IMR-90 (cell line): ENCODE data around the gene KIAA0232. TPM values are rescaled to one million over a fixed set of nuclear protein-coding genes. Genes with fewer than 3 reads are reported as not detected.

Source experiments
- ATAC-seq: fragments of 200-7000 bp; cut with Tn5 transposase; 2 replicates; pipeline ENCODE4 v1.9.1; 2020; ENCODE audit warnings: low read depth, mild to moderate bottlenecking, moderate library complexity
- BruUV-seq: library from RNA; stranded (reverse); fragments of 400-500 nt; replicated peaks from 2 replicates; lab custom pipeline; 2021; lab: Mats Ljungman, UMichigan
- CTCF ChIA-PET: fragments of 300-600 bp; formaldehyde crosslinking; extraction: SDS; loops from one replicate; lab custom pipeline; 2021; ENCODE audit warnings: antibody characterized with exemption; lab: Yijun Ruan, JAX
- POLR2A ChIA-PET: fragments of 300-600 bp; sonication (Branson Sonifier 250); formaldehyde crosslinking; loops from one replicate; lab custom pipeline; 2022; ENCODE audit warnings: antibody characterized with exemption; ENCODE audit not compliant: unreplicated experiment; lab: Charles Lee
- DNase-seq: peaks from one replicate; pipeline ENCODE4 v3.0.0; 2013
- H2AFZ ChIP-seq: replicated peaks from 2 replicates; pipeline ENCODE3; 2013; ENCODE audit warnings: low read length, mild to moderate bottlenecking; ENCODE audit not compliant: poor library complexity
- H2AK5ac ChIP-seq: 2 replicates; pipeline ENCODE4 v1.6.1; 2013; ENCODE audit warnings: low read depth, low read length, inconsistent platforms
- H2AK9ac ChIP-seq: replicated peaks from 2 replicates; pipeline ENCODE3; 2013; ENCODE audit warnings: mild to moderate bottlenecking, low read depth, low read length, moderate library complexity; ENCODE audit not compliant: poor library complexity
- H2BK120ac ChIP-seq: 2 replicates; pipeline ENCODE4 v1.6.1; 2013; ENCODE audit warnings: low read depth, low read length, inconsistent platforms
- H2BK15ac ChIP-seq: 3 replicates; pipeline ENCODE4 v1.6.1; 2013; ENCODE audit warnings: low read depth, low read length, inconsistent platforms
- H2BK20ac ChIP-seq: 2 replicates; pipeline ENCODE4 v1.6.1; 2013; ENCODE audit warnings: low read depth, mild to moderate bottlenecking, inconsistent platforms, low read length, moderate library complexity
- H2BK5ac ChIP-seq: 2 replicates; pipeline ENCODE4 v1.6.1; 2013; ENCODE audit warnings: mild to moderate bottlenecking, low read depth, low read length, inconsistent platforms; ENCODE audit not compliant: poor library complexity, severe bottlenecking
- H3K14ac ChIP-seq: replicated peaks from 2 replicates; pipeline ENCODE4 v1.6.1; 2013; ENCODE audit warnings: low read depth, low read length, inconsistent platforms
- H3K18ac ChIP-seq: 2 replicates; pipeline ENCODE4 v1.6.1; 2013; ENCODE audit warnings: low read depth, low read length, control low read depth
- H3K23ac ChIP-seq: 2 replicates; pipeline ENCODE4 v1.6.1; 2013; ENCODE audit warnings: low read depth, low read length, inconsistent platforms
- H3K27ac ChIP-seq: 2 replicates; pipeline ENCODE4 v1.5.1; 2013; ENCODE audit warnings: mild to moderate bottlenecking, control low read depth, low read length; ENCODE audit not compliant: insufficient read depth
- H3K27me3 ChIP-seq: 2 replicates; pipeline ENCODE4 v1.6.1; 2013; ENCODE audit warnings: low read length; ENCODE audit not compliant: control insufficient read depth, insufficient read depth
- H3K36me3 ChIP-seq: 2 replicates; pipeline ENCODE4 v1.6.1; 2013; ENCODE audit warnings: low read length, mixed read lengths; ENCODE audit not compliant: control insufficient read depth, insufficient read depth
- H3K4ac ChIP-seq: 2 replicates; pipeline ENCODE4 v1.6.1; 2013; ENCODE audit warnings: low read depth, low read length, inconsistent platforms
- H3K4me1 ChIP-seq: 2 replicates; pipeline ENCODE4 v1.6.1; 2013; ENCODE audit warnings: low read length, mixed read lengths; ENCODE audit not compliant: control insufficient read depth, insufficient read depth
- H3K4me2 ChIP-seq: 2 replicates; pipeline ENCODE4 v1.6.1; 2013; ENCODE audit warnings: low read depth, mild to moderate bottlenecking, control low read depth, low read length, moderate library complexity
- H3K4me3 ChIP-seq: 2 replicates; pipeline ENCODE4 v1.5.1; 2013; ENCODE audit warnings: low read depth, mild to moderate bottlenecking, control low read depth, low read length, moderate library complexity; ENCODE audit not compliant: insufficient read depth
- H3K56ac ChIP-seq: 2 replicates; pipeline ENCODE4 v1.6.1; 2013; ENCODE audit warnings: low read length, inconsistent platforms; ENCODE audit not compliant: insufficient read depth; ENCODE audit errors: extremely low read depth
- H3K79me1 ChIP-seq, 2 experiments: 2 replicates each; pipeline ENCODE4 v1.6.1; 2013; ENCODE audit warnings: low read length in 2 of 2, inconsistent platforms in 1 of 2, low read depth in 1 of 2
- H3K9ac ChIP-seq: 2 replicates; pipeline ENCODE4 v1.6.1; 2013; ENCODE audit warnings: low read depth, low read length, control low read depth
- H3K9me1 ChIP-seq: 2 replicates; pipeline ENCODE4 v1.6.1; 2013; ENCODE audit warnings: low read length, inconsistent platforms; ENCODE audit not compliant: insufficient read depth
- H3K9me3 ChIP-seq: 2 replicates; pipeline ENCODE4 v1.6.1; 2013; ENCODE audit warnings: low read length; ENCODE audit not compliant: control insufficient read depth, insufficient read depth
- H4K20me1 ChIP-seq: 2 replicates; pipeline ENCODE4 v1.6.1; 2013; ENCODE audit warnings: low read length, inconsistent platforms; ENCODE audit not compliant: insufficient read depth
- H4K5ac ChIP-seq: 2 replicates; pipeline ENCODE4 v1.6.1; 2013; ENCODE audit warnings: mild to moderate bottlenecking, low read depth, low read length, control low read depth
- H4K8ac ChIP-seq, 2 experiments: 2 replicates each; pipeline ENCODE4 v1.6.1; 2013; ENCODE audit warnings: low read depth in 2 of 2, low read length in 2 of 2, control low read depth in 1 of 2, inconsistent platforms in 1 of 2
- H4K91ac ChIP-seq: 2 replicates; pipeline ENCODE4 v1.6.1; 2013; ENCODE audit warnings: low read depth, low read length, inconsistent platforms; ENCODE audit not compliant: insufficient read depth
- CEBPB ChIP-seq: IDR thresholded peaks from 2 replicates; pipeline ENCODE4 v1.6.1; 2012; ENCODE audit warnings: low read depth, low read length, improper control_type of control experiment
- CHD1 ChIP-seq: IDR thresholded peaks from 2 replicates; pipeline ENCODE4 v1.6.1; 2012; ENCODE audit warnings: low read depth, low read length, improper control_type of control experiment
- WGBS, 2 experiments: methylation state at CpG; one replicate each; pipeline versions ENCODE4 v1.1.5 to v1.1.7; 2013; ENCODE audit warnings: missing lambda C conversion rate in 2 of 2; ENCODE audit not compliant: insufficient read length in 1 of 2; ENCODE audit errors: extremely low coverage in 2 of 2; 5-methylcytosine and 5-hydroxymethylcytosine counted together
- dilution Hi-C: fragments of 300-500 bp; cut with HindIII; formaldehyde crosslinking; loops from one replicate; pipeline ENCODE4 v1.14.3; 2018; ENCODE audit warnings: low sequenced_read_pairs; ENCODE audit not compliant: unreplicated experiment
- in situ Hi-C: fragments of 300-500 bp; cut with MboI; formaldehyde crosslinking; loops from 3 replicates; pipeline ENCODE4 v1.14.3; 2019; ENCODE audit warnings: low sequenced_read_pairs, inconsistent platforms, mixed read lengths
- intact Hi-C: fragments of 100-400 bp; cut with micrococcal nuclease; formaldehyde crosslinking; loops from 2 replicates; pipeline ENCODE4 v1.10.0; 2022
- polyA plus RNA-seq, 3 experiments: library from polyadenylated mRNA; depleted of rRNA; stranded (reverse); fragments of >200 nt; gene quantifications; 2 replicates each; pipeline ENCODE4 v1.2.3, GENCODE V29; 2012; ENCODE audit warnings: low replicate concordance in 1 of 3
- total RNA-seq: library from RNA; depleted of rRNA; stranded (reverse); fragments of >200 nt; gene quantifications from 2 replicates; pipeline ENCODE4 v1.2.3, GENCODE V29; 2012

Gene KIAA0232
- total and polyA plus RNA-seq, 2 of the 4 experiments (the other 2 are of a cell fraction), result 6.8 to 19.5 TPM

DNA sequence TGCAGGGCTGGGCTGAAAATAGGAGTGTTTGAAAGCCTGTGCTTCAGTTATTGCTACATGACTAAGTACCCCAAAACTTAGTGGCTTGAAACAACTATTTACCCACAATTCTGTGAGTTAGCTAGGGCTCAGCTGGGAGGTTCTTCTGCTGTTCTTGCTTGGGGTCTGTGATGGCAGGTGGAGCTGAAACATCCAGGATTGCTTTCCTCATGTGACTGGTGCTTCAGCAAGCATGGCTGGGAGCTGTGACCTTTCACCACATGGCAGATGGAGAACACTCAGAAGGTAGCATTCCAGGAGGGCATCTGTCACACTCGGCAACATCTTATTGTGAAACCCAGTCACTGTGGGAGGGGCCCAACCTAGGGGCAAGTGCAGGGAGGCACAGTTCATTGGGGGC lies 70.1 kb downstream of the KIAA0232 start:
- WGBS, 2 experiments, result no CpG with 5 or more reads among the region's 1 CpG
- H3K27me3 ChIP-seq, result no peaks in the 10 kb centered on the region
- H3K14ac ChIP-seq, result no peak overlapping the region
- TF ChIP-seq CHD1 (no peak), CEBPB (no peak)
- H2BK15ac ChIP-seq, result no peak overlapping the region
- intact Hi-C loops, result no loop called here
- peaks cover 5% of the 10 kb centered on the region; the same call in 1 of the 2 replicates for H3K4me1 ChIP-seq
- no peak overlapping the region for H2AFZ ChIP-seq
- BruUV-seq, result no TSS peak
- no peak overlapping the region for H2AK5ac ChIP-seq
- H2BK120ac ChIP-seq, result no peak overlapping the region
- H3K36me3 ChIP-seq, result peaks cover 17% of the 10 kb centered on the region
- H3K79me1 ChIP-seq, result peaks cover 33 to 54% of the 10 kb centered on the region in 2 experiments
- H3K4ac ChIP-seq, result no peak overlapping the region
- H4K5ac ChIP-seq, result no peak overlapping the region
- no peak overlapping the region for H2BK5ac ChIP-seq
- H3K27ac ChIP-seq, result no peak overlapping the region
- no peak overlapping the region for H3K4me2 ChIP-seq
- in situ Hi-C loops, result no loop called here
- ChIA-PET POLR2A (no interaction called here), CTCF (no interaction called here)
- peaks cover 20% of the 10 kb centered on the region for H4K20me1 ChIP-seq
- H4K8ac ChIP-seq, result no peak overlapping the region
- H3K9ac ChIP-seq, result no peak overlapping the region
- H3K56ac ChIP-seq, result no peak overlapping the region
- no peak overlapping the region for H4K91ac ChIP-seq
- no peak overlapping the region for H2AK9ac ChIP-seq
- H3K9me3 ChIP-seq, result peaks cover 5% of the 10 kb centered on the region
- no peak overlapping the region for H3K23ac ChIP-seq
- ATAC-seq (no peak), DNase-seq (no peak)
- dilution Hi-C loops, result no loop called here
- no peak overlapping the region for H3K18ac ChIP-seq
- no peak overlapping the region for H2BK20ac ChIP-seq
- no peak overlapping the region for H3K4me3 ChIP-seq
- H3K9me1 ChIP-seq, result peaks cover 14% of the 10 kb centered on the region
